Measurements from ENCODE around the gene SMURF1. TPM values are rescaled to one million over a fixed set of nuclear protein-coding genes. Genes with fewer than 3 reads are reported as not detected.
A peak's percentile ranks its signal among the peaks of the same experiment; 100 is the strongest.

Gene SMURF1
- total RNA-seq, 2 donors from 2014 or later = 28.2 to 28.4 TPM

GRCh38 chr7:99002827-99003212, 141.1 kb downstream of the SMURF1 start:
- intact Hi-C loops (cut with DNase I, micrococcal nuclease) = no loop called here
- DNase-seq = no peak
- no peak for ATAC-seq

GRCh38 chr7:99002148-99002826, 141.6 kb downstream of the SMURF1 start:
- no peak for ATAC-seq
- DNase-seq = no peak
- intact Hi-C loops (cut with DNase I, micrococcal nuclease) = no loop called here

GRCh38 chr7:99001482-99002147, 142.3 kb downstream of the SMURF1 start:
- intact Hi-C loops (cut with DNase I, micrococcal nuclease) = no loop called here
- ATAC-seq (no peak), DNase-seq (no peak)

- ATAC-seq = no peak
- DNase-seq = no peak
- intact Hi-C loops (cut with DNase I, micrococcal nuclease) = no loop called here
These were observed 142.9 kb downstream of the SMURF1 start for GRCh38 chr7:99000904-99001465.

GRCh38 chr7:99000196-99000903, 143.6 kb downstream of the SMURF1 start:
- no peak for ATAC-seq
- intact Hi-C loops (cut with DNase I, micrococcal nuclease) = no loop called here
- DNase-seq = no peak

GRCh38 chr7:98998821-98999725, 144.8 kb downstream of the SMURF1 start:
- no peak for DNase-seq
- peak; percentile 94 for ATAC-seq
- intact Hi-C loops (cut with DNase I, micrococcal nuclease) = no loop called here

- no peak for DNase-seq
- ATAC-seq = no peak
- intact Hi-C loops (cut with DNase I, micrococcal nuclease) = no loop called here
These were observed 146.1 kb downstream of the SMURF1 start for GRCh38 chr7:98997846-98998245.

- no peak for ATAC-seq
- intact Hi-C loops (cut with DNase I, micrococcal nuclease) = no loop called here
These were observed 147.8 kb downstream of the SMURF1 start for GRCh38 chr7:98996150-98996552.

GRCh38 chr7:98995523-98996149, 148.3 kb downstream of the SMURF1 start:
- DNase-seq (no peak), ATAC-seq (no peak)
- intact Hi-C loops (cut with DNase I, micrococcal nuclease) = no loop called here

More at GRCh38 chr7:98996150-98996552, 147.8 kb downstream of the SMURF1 start:
- no peak for DNase-seq

GRCh38 chr7:98995111-98995510, 148.8 kb downstream of the SMURF1 start:
- DNase-seq = no peak
- intact Hi-C loops (cut with DNase I, micrococcal nuclease) = no loop called here
- no peak for ATAC-seq

GRCh38 chr7:98994046-98994944, 149.6 kb downstream of the SMURF1 start:
- intact Hi-C loops (cut with DNase I, micrococcal nuclease) = no loop called here
- ATAC-seq = no peak
- DNase-seq = no peak

GRCh38 chr7:98993024-98993897, 150.6 kb downstream of the SMURF1 start:
- DNase-seq (no peak), ATAC-seq (no peak)
- intact Hi-C loops (cut with DNase I, micrococcal nuclease) = no loop called here

GRCh38 chr7:98992076-98992475, 151.8 kb downstream of the SMURF1 start:
- intact Hi-C loops (cut with DNase I, micrococcal nuclease) = no loop called here
- no peak for ATAC-seq
- DNase-seq = no peak

GRCh38 chr7:98991141-98991540, 152.8 kb downstream of the SMURF1 start:
- intact Hi-C loops (cut with DNase I, micrococcal nuclease) = no loop called here
- DNase-seq (no peak), ATAC-seq (no peak)

- ATAC-seq (no peak), DNase-seq (no peak)
- intact Hi-C loops (cut with DNase I, micrococcal nuclease) = no loop called here
These were observed 153.6 kb downstream of the SMURF1 start for GRCh38 chr7:98990356-98990755.

GRCh38 chr7:98988641-98989040, 155.3 kb downstream of the SMURF1 start:
- ATAC-seq (no peak), DNase-seq (no peak)
- intact Hi-C loops (cut with DNase I, micrococcal nuclease) = no loop called here
